GM12873 (cell line): ENCODE results near the gene POLA1.
A peak's percentile ranks its signal among the peaks of the same experiment; 100 is the strongest.

ENCODE experiments used
- TF ChIP-seq, protein P1 (sequence below): IDR thresholded peaks from 2 replicates; pipeline ENCODE4 v1.5.1; 2012; ENCODE audit warnings: low read depth, mild to moderate bottlenecking, moderate library complexity, low read length, control low read depth; ENCODE audit not compliant: insufficient read depth; ENCODE audit errors: missing control alignments

Gene POLA1

GRCh38 chrX:25018682-25019081, 325.0 kb downstream of the POLA1 start:
- TF ChIP-seq, protein P1, sequence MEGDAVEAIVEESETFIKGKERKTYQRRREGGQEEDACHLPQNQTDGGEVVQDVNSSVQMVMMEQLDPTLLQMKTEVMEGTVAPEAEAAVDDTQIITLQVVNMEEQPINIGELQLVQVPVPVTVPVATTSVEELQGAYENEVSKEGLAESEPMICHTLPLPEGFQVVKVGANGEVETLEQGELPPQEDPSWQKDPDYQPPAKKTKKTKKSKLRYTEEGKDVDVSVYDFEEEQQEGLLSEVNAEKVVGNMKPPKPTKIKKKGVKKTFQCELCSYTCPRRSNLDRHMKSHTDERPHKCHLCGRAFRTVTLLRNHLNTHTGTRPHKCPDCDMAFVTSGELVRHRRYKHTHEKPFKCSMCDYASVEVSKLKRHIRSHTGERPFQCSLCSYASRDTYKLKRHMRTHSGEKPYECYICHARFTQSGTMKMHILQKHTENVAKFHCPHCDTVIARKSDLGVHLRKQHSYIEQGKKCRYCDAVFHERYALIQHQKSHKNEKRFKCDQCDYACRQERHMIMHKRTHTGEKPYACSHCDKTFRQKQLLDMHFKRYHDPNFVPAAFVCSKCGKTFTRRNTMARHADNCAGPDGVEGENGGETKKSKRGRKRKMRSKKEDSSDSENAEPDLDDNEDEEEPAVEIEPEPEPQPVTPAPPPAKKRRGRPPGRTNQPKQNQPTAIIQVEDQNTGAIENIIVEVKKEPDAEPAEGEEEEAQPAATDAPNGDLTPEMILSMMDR = no peak

GRCh38 chrX:25019707-25020390, 326.1 kb downstream of the POLA1 start:
- TF ChIP-seq, protein P1 = no peak

DNA sequence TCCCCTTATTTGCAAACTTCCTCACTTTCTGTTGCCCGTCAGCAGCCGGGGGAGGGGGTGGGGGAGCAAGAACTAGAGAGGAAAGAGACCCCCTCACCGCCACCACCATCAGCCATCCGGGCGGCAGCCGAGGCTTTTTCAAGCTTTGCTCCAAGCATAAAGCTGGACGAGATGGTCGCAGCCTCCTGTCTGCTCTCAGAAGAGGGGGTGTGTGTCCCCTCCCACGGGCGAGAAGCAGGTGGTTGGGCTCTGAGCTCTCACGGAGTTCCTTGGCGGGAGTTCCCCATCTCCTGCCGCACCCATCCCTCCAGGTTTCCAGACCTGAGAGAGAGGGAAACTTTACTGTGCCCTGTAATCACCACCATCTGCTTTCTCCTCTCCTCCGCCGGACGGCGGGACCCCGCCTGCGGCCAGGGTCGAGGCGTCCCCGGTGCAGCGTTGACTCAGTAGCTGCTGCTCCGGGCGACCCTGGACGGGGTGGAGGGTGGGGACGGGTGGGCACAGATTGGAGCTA, 326.7 kb downstream of the POLA1 start:
- TF ChIP-seq, protein P1 = no peak

DNA sequence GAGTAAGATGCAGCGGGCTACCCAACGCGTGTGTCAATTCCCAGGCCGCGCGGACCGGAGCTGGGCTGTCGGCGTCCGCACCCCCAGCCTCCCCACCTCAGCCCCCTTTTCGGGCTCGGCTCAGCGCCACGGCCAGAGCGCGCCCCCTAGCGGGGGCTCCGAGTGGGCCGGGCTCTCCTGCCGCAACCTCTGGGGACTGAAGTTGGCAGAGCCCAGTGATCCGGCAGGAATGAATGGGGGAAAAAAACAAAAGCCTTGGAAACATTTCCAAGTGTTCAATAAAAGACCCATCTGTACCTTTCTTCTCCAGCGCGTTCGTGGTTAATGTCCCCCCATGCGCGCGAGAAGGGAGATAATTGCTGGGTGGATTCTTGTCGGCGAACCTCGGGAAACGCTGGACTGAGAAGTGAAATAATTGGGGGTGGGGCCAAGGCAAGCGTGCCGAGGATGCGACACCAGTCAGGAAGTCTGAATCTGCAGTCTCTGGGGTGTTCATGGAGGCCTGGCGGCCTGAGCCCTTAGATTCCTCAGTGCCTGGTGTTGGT, 327.3 kb downstream of the POLA1 start:
- TF ChIP-seq, protein P1 = peak; percentile 70

- TF ChIP-seq, protein P1 = peak; percentile 32
These were observed 329.0 kb downstream of the POLA1 start for GRCh38 chrX:25022499-25023325.

- TF ChIP-seq, protein P1 = no peak
These were observed 330.2 kb downstream of the POLA1 start for GRCh38 chrX:25023908-25024307.

GRCh38 chrX:25025615-25026014, 331.9 kb downstream of the POLA1 start:
- TF ChIP-seq, protein P1 = no peak
